WTC11 (cell line): ENCODE results near the gene HOXD8. TPM values are rescaled to one million over a fixed set of nuclear protein-coding genes. Genes with fewer than 3 reads are reported as not detected.

ENCODE experiments used
- ATAC-seq: fragments of 200-7000 bp; cut with Tn5 transposase; 2 replicates; pipeline ENCODE4 v1.10.0; 2021; ENCODE audit warnings: mild to moderate bottlenecking, moderate library complexity
- CTCF ChIA-PET: fragments of 300-600 bp; sonication (Branson Sonifier 250); formaldehyde crosslinking; loops from one replicate; lab custom pipeline; 2021; ENCODE audit warnings: antibody characterized with exemption; lab: Charles Lee
- POLR2A ChIA-PET: fragments of 350-600 bp; sonication (Branson Sonifier 250); formaldehyde crosslinking; loops from one replicate; lab custom pipeline; 2021; ENCODE audit warnings: antibody characterized with exemption; lab: Charles Lee
- DNase-seq: peaks from one replicate; pipeline ENCODE4 v3.0.0; 2021; ENCODE audit warnings: low spot score
- H3K27ac Mint-ChIP-seq: 2 replicates; pipeline ENCODE4 v1.8.0; 2021; ENCODE audit warnings: mixed read lengths
- H3K27me3 Mint-ChIP-seq: 2 replicates; pipeline ENCODE4 v1.8.0; 2021; ENCODE audit warnings: low read depth, mild to moderate bottlenecking, moderate library complexity, mixed read lengths
- H3K36me3 Mint-ChIP-seq: 2 replicates; pipeline ENCODE4 v1.8.0; 2021; ENCODE audit warnings: mixed read lengths
- H3K4me1 Mint-ChIP-seq: 2 replicates; pipeline ENCODE4 v1.8.0; 2022; ENCODE audit warnings: mixed read lengths
- H3K4me3 Mint-ChIP-seq: 2 replicates; pipeline ENCODE4 v1.8.0; 2021; ENCODE audit warnings: mild to moderate bottlenecking, moderate library complexity, mixed read lengths
- H3K9me3 Mint-ChIP-seq: 2 replicates; pipeline ENCODE4 v1.8.0; 2021; ENCODE audit warnings: mixed read lengths
- ATF2 ChIP-seq: sonication (generic); formaldehyde crosslinking; IDR thresholded peaks from 2 replicates; pipeline ENCODE4 v1.8.1; 2022; ENCODE audit warnings: low read depth, missing genetic modification reagents, borderline replicate concordance
- CTCF ChIP-seq: fragments of 200-600 bp; IDR thresholded peaks from 2 replicates; pipeline ENCODE4 v1.8.0; 2022; ENCODE audit warnings: antibody characterized with exemption
- E2F4 ChIP-seq: sonication (generic); formaldehyde crosslinking; IDR thresholded peaks from 2 replicates; pipeline ENCODE4 v1.8.1; 2022; ENCODE audit warnings: low read depth, mild to moderate bottlenecking, moderate library complexity, missing genetic modification reagents, borderline replicate concordance
- ERG ChIP-seq: fragments of 250-450 bp; sonication (Bioruptor Pico); IDR thresholded peaks from 2 replicates; pipeline ENCODE4 v1.8.0; 2021; ENCODE audit warnings: mild to moderate bottlenecking
- FOXK1 ChIP-seq: sonication (generic); formaldehyde crosslinking; IDR thresholded peaks from 2 replicates; pipeline ENCODE4 v1.8.0; 2022; ENCODE audit warnings: mild to moderate bottlenecking, moderate library complexity, missing genetic modification reagents
- FOXP1 ChIP-seq: sonication (generic); formaldehyde crosslinking; IDR thresholded peaks from 2 replicates; pipeline ENCODE4 v1.8.0; 2022; ENCODE audit warnings: missing genetic modification reagents, mild to moderate bottlenecking, moderate library complexity, borderline replicate concordance
- JAZF1 ChIP-seq: fragments of 250-450 bp; sonication (Bioruptor Pico); IDR thresholded peaks from 2 replicates; pipeline ENCODE4 v1.9.0; 2021; ENCODE audit warnings: moderate library complexity, mild to moderate bottlenecking, inconsistent platforms
- MAX ChIP-seq: sonication (generic); formaldehyde crosslinking; IDR thresholded peaks from 2 replicates; pipeline ENCODE4 v1.8.0; 2022; ENCODE audit warnings: mild to moderate bottlenecking, missing genetic modification reagents
- NFE2L1 ChIP-seq: sonication (generic); formaldehyde crosslinking; IDR thresholded peaks from 2 replicates; pipeline ENCODE4 v1.8.1; 2023; ENCODE audit warnings: missing genetic modification reagents
- NFYB ChIP-seq: sonication (generic); formaldehyde crosslinking; conservative IDR thresholded peaks from 2 replicates; pipeline ENCODE4 v1.8.0; 2022; ENCODE audit warnings: low read depth, missing genetic modification reagents
- OVOL2 ChIP-seq: fragments of 250-450 bp; sonication (Bioruptor Pico); IDR thresholded peaks from 2 replicates; pipeline ENCODE4 v1.9.0; 2021; ENCODE audit warnings: mild to moderate bottlenecking, borderline replicate concordance
- RORB ChIP-seq: fragments of 250-450 bp; sonication (Bioruptor Pico); IDR thresholded peaks from 2 replicates; pipeline ENCODE4 v1.9.0; 2021; ENCODE audit warnings: mild to moderate bottlenecking
- SOX15 ChIP-seq: fragments of 250-450 bp; sonication (Bioruptor Pico); IDR thresholded peaks from 2 replicates; pipeline ENCODE4 v1.9.0; 2021; ENCODE audit warnings: mild to moderate bottlenecking
- USF1 ChIP-seq: sonication (generic); formaldehyde crosslinking; IDR thresholded peaks from 2 replicates; pipeline ENCODE4 v1.8.0; 2022; ENCODE audit warnings: mild to moderate bottlenecking, missing genetic modification reagents
- ZNF317 ChIP-seq: sonication (generic); formaldehyde crosslinking; IDR thresholded peaks from 2 replicates; pipeline ENCODE4 v1.8.1; 2023; ENCODE audit warnings: low read depth, mild to moderate bottlenecking, moderate library complexity, missing genetic modification reagents, borderline replicate concordance
- total RNA-seq: library from RNA; stranded (reverse); gene quantifications from 3 replicates; pipeline ENCODE4 v1.2.3, GENCODE V29; 2021

HOXD8 gene
- total RNA-seq, 1 experiment from 2014 or later = not detected

DNA sequence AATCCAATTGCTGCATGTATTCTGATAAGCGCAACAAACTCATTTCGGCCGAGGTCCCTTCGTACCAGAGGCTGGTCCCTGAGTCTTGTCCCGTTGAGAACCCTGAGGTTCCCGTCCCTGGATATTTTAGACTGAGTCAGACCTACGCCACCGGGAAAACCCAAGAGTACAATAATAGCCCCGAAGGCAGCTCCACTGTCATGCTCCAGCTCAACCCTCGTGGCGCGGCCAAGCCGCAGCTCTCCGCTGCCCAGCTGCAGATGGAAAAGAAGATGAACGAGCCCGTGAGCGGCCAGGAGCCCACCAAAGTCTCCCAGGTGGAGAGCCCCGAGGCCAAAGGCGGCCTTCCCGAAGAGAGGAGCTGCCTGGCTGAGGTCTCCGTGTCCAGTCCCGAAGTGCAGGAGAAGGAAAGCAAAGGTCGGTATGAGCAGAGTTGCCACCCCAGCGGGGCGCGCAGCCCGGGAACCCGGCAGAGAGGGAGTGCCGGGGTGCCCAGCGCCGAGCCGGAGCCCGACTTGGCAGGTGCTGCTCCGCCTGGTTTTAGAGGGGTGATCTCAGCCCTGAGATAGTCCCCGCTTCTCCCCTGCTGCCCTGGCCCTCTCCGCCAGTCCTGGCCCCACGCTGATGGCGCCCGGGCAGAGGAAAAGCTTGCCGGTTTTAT lies 12.2 kb upstream of the HOXD8 start:
- peaks cover 19% of the 10 kb centered on the region for H3K4me1 Mint-ChIP-seq
- DNase-seq (no peak), ATAC-seq (no peak)
- H3K36me3 Mint-ChIP-seq = 0 out of 2 replicates have a peak, but pooled peaks cover 7% of the 10 kb centered on the region
- peaks cover 4% of the 10 kb centered on the region for H3K9me3 Mint-ChIP-seq
- H3K27ac Mint-ChIP-seq = no peak overlapping the region
- no peak for TF ChIP-seq MAX (CRISPR knock-in tag)
- TF ChIP-seq NFE2L1 (CRISPR knock-in tag) = no peak
- no peak for TF ChIP-seq NFYB
- no peak for TF ChIP-seq FOXP1
- no peak for TF ChIP-seq ERG (CRISPR knock-in tag)
- TF ChIP-seq ZNF317 = no peak
- TF ChIP-seq ATF2 = no peak
- no peak for TF ChIP-seq JAZF1 (CRISPR knock-in tag)
- TF ChIP-seq USF1 (CRISPR knock-in tag) = no peak
- TF ChIP-seq RORB (CRISPR knock-in tag) = no peak
- no peak for TF ChIP-seq SOX15 (CRISPR knock-in tag)
- TF ChIP-seq OVOL2 (CRISPR knock-in tag) = no peak
- ChIA-PET POLR2A (no interaction called here), CTCF (interaction anchor here (0.9 kb wide), 1 partner anchor 70 kb away, joined by 3 read pairs; no protein-coding TSS in a partner anchor)
- no peak overlapping the region for H3K4me3 Mint-ChIP-seq
- peaks cover 100% of the 10 kb centered on the region for H3K27me3 Mint-ChIP-seq

GRCh38 chr2:176117823-176118371 lies 11.6 kb upstream of the HOXD8 start:
- ChIA-PET CTCF (no interaction called here), POLR2A (no interaction called here)
- no peak overlapping the region for H3K4me3 Mint-ChIP-seq

DNA sequence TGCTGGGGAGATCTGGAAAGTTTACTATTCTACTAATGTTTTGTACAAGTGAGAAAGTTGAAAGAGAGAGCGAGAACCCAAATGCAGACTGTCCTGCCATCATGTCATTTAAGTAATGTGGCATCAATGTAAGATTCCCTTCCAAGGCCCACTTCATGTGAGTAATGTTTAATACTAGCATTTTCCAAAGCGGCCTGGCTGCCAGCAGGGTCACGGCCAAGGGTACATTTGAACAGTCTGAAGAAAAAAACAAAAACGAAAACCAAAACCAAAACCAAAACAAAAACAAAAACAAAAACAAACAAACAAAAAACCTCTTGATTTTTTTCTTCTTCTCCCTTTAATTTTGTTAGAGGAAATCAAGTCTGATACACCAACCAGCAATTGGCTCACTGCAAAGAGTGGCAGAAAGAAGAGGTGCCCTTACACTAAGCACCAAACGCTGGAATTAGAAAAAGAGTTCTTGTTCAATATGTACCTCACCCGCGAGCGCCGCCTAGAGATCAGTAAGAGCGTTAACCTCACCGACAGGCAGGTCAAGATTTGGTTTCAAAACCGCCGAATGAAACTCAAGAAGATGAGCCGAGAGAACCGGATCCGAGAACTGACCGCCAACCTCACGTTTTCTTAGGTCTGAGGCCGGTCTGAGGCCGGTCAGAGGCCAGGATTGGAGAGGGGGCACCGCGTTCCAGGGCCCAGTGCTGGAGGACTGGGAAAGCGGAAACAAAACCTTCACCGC lies 10.7 kb upstream of the HOXD8 start:
- CTCF ChIA-PET = no interaction called here
- ATAC-seq (no peak), DNase-seq (peak; percentile 70)
- H3K27ac Mint-ChIP-seq = no peak overlapping the region
- TF ChIP-seq CTCF = peak; percentile 55
- no peak for TF ChIP-seq FOXK1 (CRISPR knock-in tag)
- peaks cover 4% of the 10 kb centered on the region for H3K9me3 Mint-ChIP-seq
- peaks cover 100% of the 10 kb centered on the region for H3K27me3 Mint-ChIP-seq
- 0 out of 2 replicates have a peak, but pooled peaks cover 3% of the 10 kb centered on the region for H3K36me3 Mint-ChIP-seq
- peaks cover 17% of the 10 kb centered on the region for H3K4me1 Mint-ChIP-seq
- H3K4me3 Mint-ChIP-seq = no peak overlapping the region
- POLR2A ChIA-PET = no interaction called here

More at GRCh38 chr2:176117823-176118371, 11.6 kb upstream of the HOXD8 start:
- TF ChIP-seq E2F4 = no peak
- H3K27ac Mint-ChIP-seq = no peak overlapping the region
- DNase-seq (no peak), ATAC-seq (no peak)
- peaks cover 15% of the 10 kb centered on the region for H3K4me1 Mint-ChIP-seq
- peaks cover 4% of the 10 kb centered on the region for H3K9me3 Mint-ChIP-seq
- H3K36me3 Mint-ChIP-seq = 0 out of 2 replicates have a peak, but pooled peaks cover 6% of the 10 kb centered on the region
- H3K27me3 Mint-ChIP-seq = peaks cover 100% of the 10 kb centered on the region
